ENCODE data around the gene BPIFA2. TPM values are rescaled to one million over a fixed set of nuclear protein-coding genes. Genes with fewer than 3 reads are reported as not detected.

Gene BPIFA2
- total and polyA plus RNA-seq, 9 of the 15 experiments (the other 6 are each of a cell fraction or from before 2014, with no cell fraction given), result not detected

DNA sequence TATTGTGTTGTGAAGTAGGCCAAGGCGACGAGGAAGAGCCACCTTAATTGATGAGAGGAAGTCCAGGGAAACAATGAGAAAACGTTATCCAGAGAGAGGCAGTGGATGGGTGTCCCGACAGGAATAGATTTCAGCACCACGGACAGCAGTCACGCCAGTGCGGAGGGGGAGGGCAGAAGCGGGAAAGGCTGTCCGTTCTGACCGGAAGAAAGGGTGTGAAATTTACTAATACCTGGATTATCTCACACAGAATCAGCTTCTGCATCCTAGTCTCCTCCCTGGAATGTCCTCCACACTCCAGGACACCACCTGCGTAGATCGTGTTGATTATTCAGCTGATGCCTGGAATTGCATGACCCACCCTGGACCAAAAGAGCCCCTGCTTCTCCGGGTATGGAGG, 41.8 kb downstream of the BPIFA2 start (continued):
- TF ChIP-seq REST (IDR thresholded peaks at IDR 0.05; ENCODE audit: borderline replicate concordance), result peak; percentile 100
- TF ChIP-seq REST (CRISPR knock-in tag; IDR thresholded peaks at IDR 0.05; ENCODE audit: low read depth), result peak; percentile 98
- TF ChIP-seq ZNF644 (tag; IDR thresholded peaks at IDR 0.05; ENCODE audit: low read depth), result 0 out of 2 replicates have a peak, but pooled peaks have one; percentile 38
- TF ChIP-seq ZNF584 (CRISPR knock-in tag; IDR thresholded peaks at IDR 0.05; ENCODE audit: low read depth), result 0 out of 2 replicates have a peak, but pooled peaks have one; percentile 54
- TF ChIP-seq SRSF9 (IDR thresholded peaks at IDR 0.05; ENCODE audit: borderline replicate concordance, low read depth, low read length), result no peak
- peak; percentile 74 for TF ChIP-seq RB1 (IDR thresholded peaks at IDR 0.05; ENCODE audit: low read depth)
- TF ChIP-seq MTF1 (CRISPR knock-in tag; IDR thresholded peaks at IDR 0.05; ENCODE audit: borderline replicate concordance), result no peak
- peak; percentile 51; the same call in 1 of the 2 replicates for TF ChIP-seq MAX (CRISPR knock-in tag; IDR thresholded peaks at IDR 0.05)
- peak; percentile 52; the same call in 1 of the 2 replicates for TF ChIP-seq CHAMP1 (IDR thresholded peaks at IDR 0.05)
- TF ChIP-seq ZNF224 (CRISPR knock-in tag; IDR thresholded peaks at IDR 0.05), result no peak
- peak; percentile 70; the same call in 1 of the 2 replicates for TF ChIP-seq FOXP1 (CRISPR knock-in tag; IDR thresholded peaks at IDR 0.05)
- TF ChIP-seq SIN3A (IDR thresholded peaks at IDR 0.05; ENCODE audit: borderline replicate concordance in 2 of 2, control insufficient read depth in 1 of 2, low read depth in 2 of 2, low read length in 2 of 2), result peak in 1 of 2 experiments; percentile 58; a peak in 1 of 4 replicates
- no peak for TF ChIP-seq GATAD2B (IDR thresholded peaks at IDR 0.05; ENCODE audit: borderline replicate concordance)
- TF ChIP-seq ZNF232 (CRISPR knock-in tag; IDR thresholded peaks at IDR 0.05), result peak; percentile 65; the same call in 1 of the 2 replicates
- TF ChIP-seq ZNF740 (CRISPR knock-in tag; IDR thresholded peaks at IDR 0.05), result 0 out of 2 replicates have a peak, but pooled peaks have one; percentile 62
- TF ChIP-seq ZNF740 (tag; IDR thresholded peaks at IDR 0.05), result no peak
- no peak for TF ChIP-seq SMARCA5 (IDR thresholded peaks at IDR 0.05)
